IPS DF 6.9 (cell line): ENCODE measurements around the gene WAC.
A peak's percentile ranks its signal among the peaks of the same experiment; 100 is the strongest.
"Not testable (repeated sequence)": the region's sequence is repeated elsewhere in the genome, so short reads cannot be mapped to it uniquely, and the experiment has no call there.

ENCODE experiments used
- DNase-seq: peaks from one replicate; pipeline ENCODE4 v3.0.0-alpha.2; 2013; ENCODE audit warnings: low read depth, low spot score
- H3K27ac ChIP-seq: one replicate; pipeline ENCODE4 v1.5.1; 2013; ENCODE audit warnings: low read length, control low read depth
- H3K27me3 ChIP-seq: 2 replicates; pipeline ENCODE4 v1.6.1; 2013; ENCODE audit warnings: mild to moderate bottlenecking, low read length; ENCODE audit not compliant: control insufficient read depth, insufficient read depth
- H3K36me3 ChIP-seq: 2 replicates; pipeline ENCODE4 v1.6.1; 2013; ENCODE audit warnings: low read length; ENCODE audit not compliant: control insufficient read depth, insufficient read depth
- H3K4me1 ChIP-seq: 2 replicates; pipeline ENCODE4 v1.6.1; 2013; ENCODE audit warnings: low read length; ENCODE audit not compliant: control insufficient read depth, insufficient read depth
- H3K4me3 ChIP-seq: 2 replicates; pipeline ENCODE4 v1.5.1; 2013; ENCODE audit warnings: mild to moderate bottlenecking, low read length
- H3K9me3 ChIP-seq: 2 replicates; pipeline ENCODE4 v1.6.1; 2013; ENCODE audit warnings: low read length, inconsistent platforms; ENCODE audit not compliant: control insufficient read depth, insufficient read depth
- WGBS: extraction: QIAGEN DNeasy Blood & Tissue Kit; methylation state at CpG from one replicate; pipeline ENCODE4 v1.1.7; 2013; ENCODE audit warnings: mixed read lengths, missing lambda C conversion rate; ENCODE audit not compliant: insufficient read length, insufficient coverage; 5-methylcytosine and 5-hydroxymethylcytosine counted together

WAC gene

DNA sequence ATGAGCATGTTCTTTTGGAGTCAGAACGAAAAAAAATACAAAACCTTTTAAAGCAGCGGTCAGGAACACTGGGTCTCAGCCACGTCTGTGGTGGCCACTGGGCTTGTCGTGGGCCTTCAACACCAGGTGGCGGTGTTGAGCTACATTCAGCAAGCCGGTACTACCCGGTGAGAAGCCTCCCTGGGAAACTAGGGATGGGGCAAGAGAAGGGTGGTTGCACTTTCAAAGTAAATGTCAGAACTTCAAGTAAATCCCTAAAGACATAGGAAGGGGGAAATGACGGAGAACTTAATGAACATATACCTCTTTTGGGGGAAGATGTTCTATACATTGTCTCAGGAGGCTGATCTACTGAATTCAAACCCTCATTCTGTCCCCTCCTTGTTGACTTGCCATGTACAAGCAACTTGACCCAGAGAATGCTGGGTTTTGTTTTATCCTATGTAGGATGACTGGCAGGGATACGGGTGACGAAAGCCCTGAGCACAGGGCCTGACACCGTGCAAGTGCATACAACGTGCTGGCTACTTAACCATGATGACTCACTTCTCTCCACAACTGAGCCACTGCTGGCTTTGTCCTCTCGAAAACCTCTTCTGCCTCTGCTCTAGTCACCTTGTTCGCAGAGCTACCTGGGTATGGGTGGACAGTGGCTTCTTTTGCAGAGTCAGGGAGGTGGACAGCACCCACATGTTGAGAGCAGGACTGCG is 95.4 kb downstream of the WAC start:
- H3K36me3 ChIP-seq: no peaks in the 10 kb centered on the region
- no peaks in the 10 kb centered on the region for H3K4me1 ChIP-seq
- no peak overlapping the region for H3K4me3 ChIP-seq
- no peaks in the 10 kb centered on the region for H3K27me3 ChIP-seq
- H3K27ac ChIP-seq: no peak overlapping the region
- no CpG with 5 or more reads among the region's 15 CpGs for WGBS
- peak; percentile 86 for DNase-seq
- no peaks in the 10 kb centered on the region for H3K9me3 ChIP-seq

DNA sequence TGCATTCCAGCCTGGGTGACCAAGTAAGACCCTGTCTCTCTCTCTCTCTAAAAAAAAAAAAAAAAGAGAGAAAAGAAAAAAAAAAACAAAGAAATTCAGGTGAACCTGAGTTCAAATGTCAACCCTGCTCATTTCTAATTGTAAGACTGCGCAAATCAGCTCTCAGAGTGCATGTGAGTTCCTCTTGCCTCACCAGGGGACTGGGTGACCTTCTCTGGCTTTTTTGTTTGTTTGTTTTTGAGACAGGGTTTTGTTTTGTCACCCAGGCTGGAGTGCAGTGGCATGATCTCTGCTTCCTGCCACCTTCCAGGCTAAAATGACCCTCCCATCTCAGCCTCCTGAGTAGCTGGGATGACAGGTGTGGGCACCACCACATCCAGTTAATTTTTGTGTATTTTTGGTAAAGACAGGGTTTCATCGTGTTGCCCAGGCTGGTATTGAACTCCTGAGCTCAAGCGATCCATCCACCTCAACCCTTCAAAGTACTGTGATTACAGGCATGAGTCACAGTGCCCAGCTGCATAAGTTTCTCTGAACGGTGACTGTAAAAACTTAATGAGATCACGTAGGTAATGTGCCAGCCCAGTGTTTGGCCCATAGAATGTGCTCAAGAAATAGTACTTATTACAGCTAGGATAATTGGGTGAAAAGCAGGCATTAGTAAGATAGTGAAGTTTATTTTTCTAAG is 99.1 kb downstream of the WAC start:
- DNase-seq: no peak
- Histone ChIP-seq H3K27ac (no peak overlapping the region), H3K4me1 (no peaks in the 10 kb centered on the region), H3K9me3 (no peaks in the 10 kb centered on the region), H3K36me3 (no peaks in the 10 kb centered on the region), H3K27me3 (no peaks in the 10 kb centered on the region), H3K4me3 (no peak overlapping the region)
- no CpG with 5 or more reads among the region's 5 CpGs for WGBS

DNA sequence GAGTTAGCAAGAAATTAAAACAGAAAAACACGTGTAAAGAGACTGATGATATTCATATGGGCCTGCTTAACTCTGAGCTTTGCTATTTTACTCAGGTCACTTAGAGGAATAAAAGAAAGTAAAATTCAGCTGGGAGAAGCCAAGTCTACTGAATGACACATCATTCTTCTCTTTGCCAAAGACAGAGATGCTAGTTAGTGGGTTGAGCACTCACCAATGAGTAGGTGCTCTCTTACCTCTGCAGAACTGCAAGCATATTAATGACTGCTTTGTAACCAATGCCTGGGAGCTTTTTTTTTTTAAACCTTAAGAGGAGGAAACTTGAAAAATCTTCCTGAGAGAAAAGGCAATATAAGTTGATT is 99.6 kb downstream of the WAC start:
- DNase-seq: no peak
- H3K9me3 ChIP-seq: no peaks in the 10 kb centered on the region
- H3K27ac ChIP-seq: no peak overlapping the region
- H3K4me1 ChIP-seq: no peaks in the 10 kb centered on the region
- no peaks in the 10 kb centered on the region for H3K36me3 ChIP-seq
- H3K27me3 ChIP-seq: no peaks in the 10 kb centered on the region
- WGBS: no CpG with 5 or more reads among the region's 1 CpG
- H3K4me3 ChIP-seq: no peak overlapping the region

DNA sequence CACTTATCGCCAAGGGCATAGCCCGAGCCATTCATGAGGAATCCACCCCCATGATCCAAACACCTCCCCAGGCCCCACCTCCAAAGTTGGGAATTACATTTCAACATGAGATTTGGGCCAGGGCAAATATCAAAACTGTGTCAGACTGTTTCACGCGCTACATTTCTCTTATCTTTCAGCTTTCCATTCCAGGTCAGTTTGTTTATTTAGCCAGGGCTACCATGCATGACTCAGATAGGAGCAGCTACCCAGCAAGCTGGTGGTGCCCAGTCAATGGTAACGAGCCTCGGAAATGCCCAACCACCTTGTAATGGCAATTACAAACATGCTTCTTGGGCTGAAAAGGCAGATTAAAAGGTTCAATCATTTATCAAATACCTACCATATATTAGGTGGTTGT is 100.8 kb downstream of the WAC start:
- no peak overlapping the region for H3K4me3 ChIP-seq
- H3K4me1 ChIP-seq: no peaks in the 10 kb centered on the region
- H3K27ac ChIP-seq: no peak overlapping the region
- WGBS: no CpG with 5 or more reads among the region's 6 CpGs
- H3K36me3 ChIP-seq: no peaks in the 10 kb centered on the region
- no peaks in the 10 kb centered on the region for H3K9me3 ChIP-seq
- DNase-seq: no peak
- no peaks in the 10 kb centered on the region for H3K27me3 ChIP-seq

DNA sequence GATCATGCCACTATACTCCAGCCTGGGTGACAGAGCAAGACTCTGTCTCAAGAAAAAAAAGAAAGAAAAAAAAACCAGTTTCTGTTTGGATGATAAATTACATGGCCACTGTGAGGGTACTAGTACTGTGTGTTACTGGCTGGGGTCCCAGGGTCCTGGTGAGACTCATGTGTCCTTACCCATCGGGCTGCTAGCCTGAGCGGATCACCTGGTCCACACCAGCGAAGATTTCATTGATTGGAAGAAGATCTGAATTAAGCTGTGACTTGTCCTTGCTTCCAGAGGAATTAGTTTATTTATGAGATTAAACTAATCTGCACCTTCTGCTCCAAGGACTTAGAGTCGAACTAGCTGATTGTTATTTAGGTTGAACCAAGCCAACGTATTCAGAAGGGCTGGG is 104.4 kb downstream of the WAC start:
- Histone ChIP-seq H3K4me1 (no peaks in the 10 kb centered on the region), H3K9me3 (no peaks in the 10 kb centered on the region), H3K4me3 (no peak overlapping the region), H3K27me3 (no peaks in the 10 kb centered on the region), H3K27ac (no peak overlapping the region), H3K36me3 (no peaks in the 10 kb centered on the region)
- no CpG with 5 or more reads among the region's 5 CpGs for WGBS
- DNase-seq: no peak

DNA sequence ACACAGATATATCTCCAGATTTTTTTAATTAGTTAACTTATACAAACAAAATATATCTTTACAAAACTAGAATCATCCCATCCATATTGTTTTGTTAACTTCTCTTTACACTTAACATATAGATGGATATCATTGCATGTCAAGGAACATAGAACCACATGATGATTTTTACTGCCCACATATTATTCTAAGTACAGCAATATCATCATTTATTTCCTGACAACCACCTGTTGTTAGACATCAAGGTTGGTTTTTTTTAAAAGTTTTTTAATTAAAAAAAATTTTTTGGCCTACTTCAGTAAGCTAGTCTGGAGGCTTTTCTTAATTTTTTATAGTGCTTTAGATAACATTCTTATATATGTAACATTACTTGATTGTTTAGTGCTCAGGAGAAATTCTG is 105.5 kb downstream of the WAC start:
- Histone ChIP-seq H3K4me1 (no peaks in the 10 kb centered on the region), H3K4me3 (no peak overlapping the region), H3K27ac (no peak overlapping the region), H3K27me3 (no peaks in the 10 kb centered on the region), H3K36me3 (no peaks in the 10 kb centered on the region), H3K9me3 (no peaks in the 10 kb centered on the region)
- DNase-seq: no peak

DNA sequence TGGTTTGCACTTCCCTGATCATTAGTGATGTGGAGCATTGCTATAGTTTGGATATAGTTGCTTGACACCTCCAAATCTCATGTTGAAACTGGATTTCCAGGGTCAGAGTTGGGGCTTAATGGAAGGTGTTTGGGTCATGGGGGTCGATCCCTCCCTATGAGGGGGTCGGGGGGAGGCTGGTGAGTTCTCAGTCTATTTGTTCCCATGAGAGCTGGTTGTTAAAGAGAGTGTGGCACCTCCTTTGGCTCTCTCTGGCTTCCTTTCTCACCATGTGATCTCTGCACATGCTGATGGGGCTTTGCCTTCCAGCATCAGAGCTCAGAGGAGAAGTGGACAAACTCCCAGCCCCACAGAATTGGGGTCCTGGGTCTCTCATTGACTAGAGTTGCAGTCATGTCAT is 107.6 kb downstream of the WAC start:
- Histone ChIP-seq H3K27ac (no peak overlapping the region), H3K27me3 (no peaks in the 10 kb centered on the region), H3K4me3 (no peak overlapping the region), H3K4me1 (no peaks in the 10 kb centered on the region), H3K9me3 (no peaks in the 10 kb centered on the region), H3K36me3 (no peaks in the 10 kb centered on the region)
- no peak for DNase-seq
- no CpG with 5 or more reads among the region's 2 CpGs for WGBS

DNA sequence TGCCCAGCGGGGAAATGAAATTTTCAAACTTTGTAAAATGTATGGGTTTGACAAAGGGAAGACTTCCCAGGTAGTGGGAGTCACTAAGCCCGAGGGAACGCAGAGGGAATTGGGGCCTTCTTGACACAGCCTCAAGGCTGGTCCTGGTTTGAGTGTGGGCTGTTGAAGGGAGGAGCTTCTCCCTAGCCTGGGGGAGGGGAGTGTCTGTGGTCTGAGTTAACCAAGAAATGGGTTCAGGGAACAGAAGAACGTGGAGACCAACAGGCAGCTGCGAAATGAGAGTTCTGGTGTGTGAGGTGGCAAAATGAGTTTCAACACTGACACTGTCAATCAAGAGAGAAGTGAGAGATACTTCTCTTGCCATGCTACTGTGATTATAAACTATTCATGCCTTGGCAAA is 111.7 kb downstream of the WAC start:
- Histone ChIP-seq H3K9me3 (no peaks in the 10 kb centered on the region), H3K4me3 (no peak overlapping the region), H3K27ac (no peak overlapping the region), H3K27me3 (no peaks in the 10 kb centered on the region), H3K4me1 (no peaks in the 10 kb centered on the region), H3K36me3 (no peaks in the 10 kb centered on the region)
- no peak for DNase-seq
- no CpG with 5 or more reads among the region's 5 CpGs for WGBS

DNA sequence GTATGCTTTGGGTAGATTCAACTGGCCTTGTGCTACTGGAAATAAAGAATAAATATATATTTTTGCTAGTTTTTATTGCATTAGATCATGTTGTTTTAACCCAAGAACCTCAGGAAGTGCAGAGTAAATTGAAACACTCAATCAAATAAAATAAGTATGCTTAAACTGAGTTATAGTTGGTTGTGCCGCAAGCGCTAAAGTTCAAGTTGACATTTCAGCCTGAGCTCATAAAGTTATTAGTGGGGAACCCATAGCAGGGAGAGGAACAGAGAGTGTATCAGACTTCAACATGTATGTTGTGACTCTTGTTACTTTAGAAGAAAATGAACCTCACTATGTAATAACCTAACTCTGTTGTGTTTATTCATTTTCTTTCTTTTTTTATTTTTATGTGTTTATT is 119.2 kb downstream of the WAC start:
- Histone ChIP-seq H3K27ac (no peak overlapping the region), H3K4me3 (no peak overlapping the region), H3K9me3 (no peaks in the 10 kb centered on the region), H3K27me3 (no peaks in the 10 kb centered on the region), H3K36me3 (no peaks in the 10 kb centered on the region), H3K4me1 (no peaks in the 10 kb centered on the region)
- no peak for DNase-seq
- WGBS: no CpG with 5 or more reads among the region's 2 CpGs

DNA sequence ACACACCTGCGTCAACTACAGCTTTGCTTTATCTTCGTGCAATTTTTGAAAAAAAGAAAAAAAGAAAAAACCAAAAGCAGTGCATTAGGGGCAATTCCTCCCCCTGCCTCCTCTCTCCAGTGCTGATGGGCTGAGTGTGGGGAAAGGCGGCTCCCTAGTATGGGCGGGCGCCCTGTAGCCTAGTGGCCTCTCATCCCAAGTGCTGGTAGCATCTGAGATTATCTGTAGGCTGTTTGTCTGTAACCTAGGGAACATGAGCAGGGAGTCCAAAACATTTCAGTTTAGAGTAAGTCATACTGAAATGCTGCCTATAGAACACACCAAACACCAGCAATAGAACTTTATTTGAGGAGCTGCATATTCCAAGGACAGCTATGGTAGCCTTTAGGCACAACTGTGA is 119.8 kb downstream of the WAC start:
- no peaks in the 10 kb centered on the region for H3K4me1 ChIP-seq
- WGBS: no CpG with 5 or more reads among the region's 5 CpGs

DNA sequence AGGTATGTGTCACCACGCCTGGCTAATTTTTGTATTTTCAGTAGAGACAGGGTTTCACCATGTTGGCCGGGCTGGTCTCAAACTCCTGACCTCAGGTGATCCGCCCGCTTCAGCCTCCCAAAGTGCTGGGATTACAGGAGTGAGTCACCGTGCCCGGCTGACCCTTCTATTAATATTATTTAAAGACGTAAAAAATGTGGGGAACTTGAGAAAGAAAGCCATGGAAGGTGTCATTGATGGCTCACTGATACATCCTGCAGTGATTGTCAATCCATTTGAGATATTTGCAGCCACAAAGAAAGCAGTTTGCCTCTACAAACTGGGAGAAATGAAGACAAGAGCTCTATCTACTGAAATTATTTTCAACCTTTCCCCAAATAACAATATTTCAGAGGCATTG is 125.9 kb downstream of the WAC start:
- H3K27me3 ChIP-seq, DNase-seq, H3K4me3 ChIP-seq, H3K4me1 ChIP-seq, H3K9me3 ChIP-seq, H3K36me3 ChIP-seq, H3K27ac ChIP-seq: not testable (repeated sequence)
- WGBS: no CpG with 5 or more reads among the region's 7 CpGs

More for the DNA sequence above, 119.8 kb downstream of the WAC start:
- Histone ChIP-seq H3K27ac (no peak overlapping the region), H3K9me3 (no peaks in the 10 kb centered on the region), H3K4me3 (no peak overlapping the region), H3K27me3 (no peaks in the 10 kb centered on the region), H3K36me3 (no peaks in the 10 kb centered on the region)
- DNase-seq: no peak
